GM12891 (cell line): ENCODE results near the gene TIFAB.

Source experiments
- DNase-seq: peaks from one replicate; pipeline ENCODE4 v3.0.0; 2011; ENCODE audit warnings: low spot score; ENCODE audit not compliant: insufficient read length
- FAIRE-seq: peaks from 2 replicates; lab custom pipeline; 2011; peaks lifted over from hg19 to GRCh38; lab: Jason Lieb, UNC
- PAX5 ChIP-seq: IDR thresholded peaks from 2 replicates; pipeline ENCODE4 v1.6.1; 2011; ENCODE audit warnings: low read length, moderate library complexity, mild to moderate bottlenecking; ENCODE audit not compliant: insufficient read depth, severe bottlenecking
- POLR2A ChIP-seq: IDR thresholded peaks from 2 replicates; pipeline ENCODE4 v1.6.1; 2011; ENCODE audit warnings: low read depth, low read length, control low read depth
- POLR2AphosphoS5 ChIP-seq: IDR thresholded peaks from 2 replicates; pipeline ENCODE4 v1.6.1; 2011; ENCODE audit warnings: low read depth, low read length, control low read depth
- POU2F2 ChIP-seq: IDR thresholded peaks from 2 replicates; pipeline ENCODE4 v1.6.1; 2011; ENCODE audit warnings: low read depth, mild to moderate bottlenecking, control low read depth, low read length, moderate library complexity
- SPI1 ChIP-seq: IDR thresholded peaks from 2 replicates; pipeline ENCODE4 v1.6.1; 2011; ENCODE audit warnings: low read depth, low read length, control low read depth
- TAF1 ChIP-seq: IDR thresholded peaks from 2 replicates; pipeline ENCODE4 v1.6.1; 2011; ENCODE audit warnings: low read depth, low read length, control low read depth

The TIFAB gene

GRCh38 chr5:135432113-135432512 lies 20.0 kb downstream of the TIFAB start:
- DNase-seq (no peak), FAIRE-seq (no peak)

GRCh38 chr5:135430135-135430437 lies 22.1 kb downstream of the TIFAB start:
- FAIRE-seq (no peak), DNase-seq (no peak)
- TF ChIP-seq PAX5, result no peak
- TF ChIP-seq POLR2AphosphoS5, result no peak
- no peak for TF ChIP-seq POLR2A
- TF ChIP-seq SPI1, result no peak
- no peak for TF ChIP-seq POU2F2
- TF ChIP-seq TAF1, result no peak

More at GRCh38 chr5:135432113-135432512, 20.0 kb downstream of the TIFAB start:
- TF ChIP-seq SPI1, result no peak
- TF ChIP-seq POLR2AphosphoS5, result no peak
- no peak for TF ChIP-seq PAX5
- no peak for TF ChIP-seq POLR2A
- no peak for TF ChIP-seq TAF1
- no peak for TF ChIP-seq POU2F2

DNA sequence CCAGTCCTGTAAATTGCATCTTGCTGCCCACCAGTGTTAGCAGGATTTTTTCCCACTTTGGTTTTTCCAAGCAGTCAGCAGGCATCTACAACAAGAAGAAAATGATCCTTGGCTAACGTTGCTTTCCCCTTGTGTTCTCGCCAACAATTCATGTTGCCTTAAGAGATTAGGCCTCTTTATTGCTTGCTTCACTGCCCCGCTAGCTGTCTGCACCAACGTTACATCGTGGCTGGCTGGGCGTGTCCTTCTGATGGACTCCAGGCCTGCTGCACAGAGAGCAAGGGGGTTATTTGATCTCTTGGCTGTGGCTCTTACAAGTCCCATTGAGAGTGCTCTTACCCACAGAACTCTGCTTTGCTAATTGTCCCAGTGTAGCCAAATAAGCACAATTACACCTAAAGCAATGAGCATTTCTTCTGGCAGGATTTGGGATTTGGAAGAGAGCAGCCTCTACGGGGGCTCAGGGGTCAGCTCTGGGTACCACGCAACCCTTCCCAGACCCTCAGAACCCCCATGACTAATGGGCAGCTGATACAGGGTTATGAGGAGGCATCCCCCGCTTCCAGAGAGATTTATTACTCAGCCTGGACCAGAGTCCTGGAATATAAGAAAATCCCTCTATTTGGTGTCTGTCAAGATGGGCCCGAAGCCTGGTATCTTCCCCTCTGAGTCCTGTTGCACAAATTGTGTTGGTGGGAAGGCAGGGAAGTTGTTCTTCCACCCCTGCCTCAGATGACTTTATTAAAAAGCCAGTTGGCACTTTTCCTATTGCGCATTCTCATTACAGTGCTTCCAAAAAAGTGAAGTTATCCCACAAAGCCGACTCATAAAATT lies 22.6 kb downstream of the TIFAB start:
- no peak for DNase-seq
- no peak for FAIRE-seq
- no peak for TF ChIP-seq POLR2A
- no peak for TF ChIP-seq POLR2AphosphoS5
- TF ChIP-seq PAX5, result no peak
- no peak for TF ChIP-seq SPI1
- TF ChIP-seq POU2F2, result no peak
- no peak for TF ChIP-seq TAF1

DNA sequence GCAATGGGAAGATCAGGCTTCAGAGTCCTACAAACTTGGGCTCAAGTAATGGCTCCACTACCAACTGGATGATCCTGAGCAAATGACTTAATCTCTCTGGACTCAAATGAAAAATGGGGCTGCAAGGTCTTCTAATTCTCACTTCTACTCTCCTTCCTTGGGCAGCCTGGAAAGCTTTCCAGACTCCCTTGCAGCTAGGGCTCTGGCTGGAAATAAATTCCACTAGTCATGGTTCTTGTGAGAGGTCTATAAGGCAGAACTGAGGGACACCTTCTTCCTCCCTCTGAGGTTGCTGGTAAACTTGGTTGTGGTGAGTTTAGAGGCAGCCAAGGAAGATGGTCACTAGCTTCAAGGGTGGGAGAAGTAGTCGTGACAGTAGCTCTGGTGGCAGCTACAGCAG lies 23.6 kb downstream of the TIFAB start:
- FAIRE-seq (no peak), DNase-seq (no peak)
- no peak for TF ChIP-seq POLR2AphosphoS5
- TF ChIP-seq POLR2A, result no peak
- TF ChIP-seq SPI1, result no peak

- TF ChIP-seq POU2F2 (no peak), TAF1 (no peak), POLR2AphosphoS5 (no peak), PAX5 (no peak), SPI1 (no peak), POLR2A (no peak)
- DNase-seq (peak; percentile 43), FAIRE-seq (peak; percentile 90)
These were observed 25.8 kb downstream of the TIFAB start for GRCh38 chr5:135426102-135427082.

GRCh38 chr5:135425641-135426040 lies 26.5 kb downstream of the TIFAB start:
- no peak for FAIRE-seq
- no peak for TF ChIP-seq TAF1
- no peak for TF ChIP-seq PAX5
- no peak for TF ChIP-seq POLR2AphosphoS5
- no peak for TF ChIP-seq SPI1
- no peak for TF ChIP-seq POLR2A
- DNase-seq, result no peak

DNA sequence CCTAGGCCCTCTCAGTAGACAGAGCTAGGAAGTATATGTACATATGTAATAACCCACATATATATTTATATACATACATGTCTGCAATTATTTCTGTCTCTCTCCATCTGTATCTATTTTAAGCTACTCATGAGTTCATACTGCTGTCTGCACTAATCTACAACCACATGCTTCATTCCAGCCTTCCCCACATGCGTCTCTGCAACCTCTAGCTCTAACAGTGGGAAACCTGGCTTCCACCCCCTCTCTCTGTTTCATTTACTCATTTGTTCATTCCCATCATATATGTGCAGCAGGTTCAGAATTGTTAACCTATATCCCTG lies 28.3 kb downstream of the TIFAB start:
- TF ChIP-seq SPI1, result no peak
- no peak for TF ChIP-seq TAF1
- TF ChIP-seq POLR2AphosphoS5, result no peak
- DNase-seq (no peak), FAIRE-seq (no peak)

DNA sequence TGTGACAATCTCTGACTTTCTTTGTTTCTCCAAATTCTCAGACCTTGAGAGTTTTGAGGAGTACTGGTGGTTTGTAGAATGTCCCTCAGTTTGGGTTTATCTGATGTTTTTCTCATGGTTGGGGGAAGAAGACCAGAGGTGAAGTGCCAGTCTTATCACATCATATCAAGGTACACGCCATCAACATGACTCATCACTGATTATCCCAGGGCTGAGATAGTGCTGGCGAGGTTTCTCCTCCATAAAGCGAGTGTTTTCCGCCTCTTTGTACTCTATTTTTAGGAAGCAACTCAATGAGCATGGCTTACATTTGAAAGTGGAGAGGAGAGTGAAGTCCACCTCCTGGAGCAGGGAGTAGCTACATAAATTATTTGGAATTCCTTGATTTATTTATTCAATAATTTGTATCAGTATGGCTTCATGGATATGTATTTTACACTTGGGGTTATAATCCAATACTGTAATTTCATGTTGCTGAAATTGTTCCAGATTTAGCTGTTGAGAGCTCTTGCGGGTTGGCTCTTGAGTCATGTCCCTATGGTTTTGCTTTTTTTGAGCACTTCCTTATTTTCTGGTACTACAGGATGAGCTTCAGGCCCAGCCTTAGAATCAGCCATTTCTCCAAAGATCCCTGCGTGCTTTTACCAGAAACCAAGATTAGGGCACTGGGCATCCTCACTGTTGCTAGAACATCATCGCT lies 28.9 kb downstream of the TIFAB start:
- DNase-seq, result no peak
- FAIRE-seq, result peak; percentile 38
- TF ChIP-seq POLR2A, result no peak
- TF ChIP-seq SPI1, result peak; percentile 70
- no peak for TF ChIP-seq POU2F2
- TF ChIP-seq POLR2AphosphoS5, result no peak
- no peak for TF ChIP-seq PAX5

DNA sequence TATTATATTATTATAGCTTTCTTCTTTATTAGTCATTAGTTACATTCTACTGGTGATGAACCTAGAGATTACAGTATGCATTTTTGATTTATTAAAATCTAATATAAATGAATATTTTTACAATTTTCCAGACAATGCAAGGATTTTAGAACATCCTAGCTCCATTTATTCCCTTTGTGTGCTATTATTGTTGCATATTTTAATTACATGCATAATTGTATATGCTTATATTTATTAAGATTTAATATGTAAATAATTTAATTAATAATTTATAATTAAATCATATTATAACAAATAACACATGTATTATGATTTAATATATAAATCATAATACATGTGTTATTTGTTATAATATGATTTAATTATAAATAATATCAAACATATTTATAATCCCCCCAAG lies 29.7 kb downstream of the TIFAB start:
- DNase-seq (no peak), FAIRE-seq (no peak)
- TF ChIP-seq POU2F2, result no peak
- no peak for TF ChIP-seq TAF1
- no peak for TF ChIP-seq POLR2A
- TF ChIP-seq PAX5, result no peak
- TF ChIP-seq POLR2AphosphoS5, result no peak
